Endodermal cell (in vitro differentiated cells): ENCODE data around the gene COA6. TPM values are rescaled to one million over a fixed set of nuclear protein-coding genes. Genes with fewer than 3 reads are reported as not detected.

Experiments
- DNase-seq: peaks from one replicate; pipeline ENCODE4 v3.0.0-alpha.2; 2017
- H3K27ac ChIP-seq: 2 replicates; pipeline ENCODE4 v1.5.1; 2013; ENCODE audit warnings: mild to moderate bottlenecking, low read depth, low read length, moderate library complexity
- H3K27me3 ChIP-seq: 2 replicates; pipeline ENCODE4 v1.6.1; 2013; ENCODE audit warnings: mild to moderate bottlenecking, low read length, moderate library complexity; ENCODE audit not compliant: insufficient read depth, control insufficient read depth, poor library complexity, severe bottlenecking
- H3K36me3 ChIP-seq: 2 replicates; pipeline ENCODE4 v1.7.0; 2013; ENCODE audit warnings: mild to moderate bottlenecking, low read length, moderate library complexity; ENCODE audit not compliant: control insufficient read depth, insufficient read depth
- H3K4me1 ChIP-seq: one replicate; pipeline ENCODE4 v1.7.0; 2013; ENCODE audit warnings: low read length; ENCODE audit not compliant: control insufficient read depth, insufficient read depth
- H3K4me3 ChIP-seq: 2 replicates; pipeline ENCODE4 v1.5.1; 2013; ENCODE audit warnings: mild to moderate bottlenecking, low read length, moderate library complexity
- H3K9ac ChIP-seq: 2 replicates; pipeline ENCODE4 v1.6.1; 2013; ENCODE audit warnings: mild to moderate bottlenecking, low read length, moderate library complexity; ENCODE audit not compliant: poor library complexity, severe bottlenecking; ENCODE audit errors: extremely low read depth
- H3K9me3 ChIP-seq: 2 replicates; pipeline ENCODE4 v1.6.1; 2013; ENCODE audit warnings: mild to moderate bottlenecking, low read length, moderate library complexity; ENCODE audit not compliant: control insufficient read depth
- H3K27ac Mint-ChIP-seq: 2 replicates; pipeline ENCODE4 v1.8.0; 2020; ENCODE audit warnings: mixed read lengths
- H3K27me3 Mint-ChIP-seq: 2 replicates; pipeline ENCODE4 v1.8.0; 2021; ENCODE audit warnings: mild to moderate bottlenecking, mixed read lengths; ENCODE audit not compliant: insufficient read depth
- H3K36me3 Mint-ChIP-seq: 2 replicates; pipeline ENCODE4 v1.8.0; 2020; ENCODE audit warnings: low read depth, mixed read lengths
- H3K4me1 Mint-ChIP-seq: 2 replicates; pipeline ENCODE4 v1.8.0; 2020; ENCODE audit warnings: mixed read lengths
- H3K4me3 Mint-ChIP-seq: 2 replicates; pipeline ENCODE4 v1.8.0; 2020; ENCODE audit warnings: mild to moderate bottlenecking, moderate library complexity, mixed read lengths
- H3K9me3 Mint-ChIP-seq: 2 replicates; pipeline ENCODE4 v1.8.0; 2020; ENCODE audit warnings: mild to moderate bottlenecking, mixed read lengths
- WGBS, 2 experiments: methylation state at CpG; one replicate each; pipeline versions ENCODE4 v1.1.5 to v1.1.7; 2013; ENCODE audit warnings: missing lambda C conversion rate in 2 of 2, mixed read lengths in 1 of 2; ENCODE audit not compliant: insufficient coverage in 1 of 2, insufficient read length in 1 of 2; 5-methylcytosine and 5-hydroxymethylcytosine counted together
- total RNA-seq, 2 donors: library from RNA; stranded (reverse); fragmentation: NEBNext Ultra II Directional in 1 of 2; extraction: Animal tissue kit (Norgen Biotek cat#: 25700) in 1 of 2; gene quantifications; 2 replicates in 1 of 2; 3 replicates in 1 of 2; pipeline ENCODE4 v1.2.1, GENCODE V29; 2021
- TF ChIP-seq, protein P1 (sequence below): fragments of 200-600 bp; sonication (generic); conservative IDR thresholded peaks from 2 replicates; pipeline ENCODE4 v1.5.0; 2021; ENCODE audit warnings: antibody characterized with exemption, mild to moderate bottlenecking

Gene COA6
- total RNA-seq, 2 donors from 2014 or later = 33.9 to 37.4 TPM

DNA sequence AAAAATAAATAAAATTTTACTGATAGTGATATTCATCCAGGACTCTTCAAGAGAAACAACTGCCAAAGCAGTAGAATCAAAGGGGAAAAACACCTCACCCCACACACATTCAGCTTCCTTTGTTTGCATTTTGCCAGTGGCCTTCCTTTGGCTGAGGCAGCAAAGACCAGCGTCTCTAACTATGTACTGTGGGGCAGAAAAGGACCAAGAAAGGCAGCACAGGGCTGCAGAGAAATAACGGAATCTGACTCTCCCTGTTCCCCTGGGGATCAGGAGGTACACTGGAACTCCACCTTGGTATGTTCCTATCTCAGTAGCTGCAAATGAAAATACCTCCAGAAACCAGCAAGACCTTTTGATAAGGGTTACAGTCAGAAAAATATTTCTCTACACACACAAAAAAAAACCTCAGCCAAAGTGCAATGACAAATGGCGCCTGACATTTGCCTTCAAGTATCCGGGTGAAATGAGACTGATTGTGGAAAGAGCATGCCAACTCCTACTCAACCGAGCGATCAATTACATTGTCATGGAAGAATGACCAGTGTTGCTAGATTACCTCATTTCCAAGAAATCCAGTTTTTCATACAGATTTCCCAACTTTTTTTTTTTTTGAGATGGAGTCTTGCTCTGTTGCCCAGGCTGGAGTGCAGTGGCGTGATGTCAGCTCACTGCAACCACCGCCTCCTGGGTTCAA, 54.8 kb downstream of the COA6 start:
- H3K9ac ChIP-seq = no peak overlapping the region
- H3K27me3 ChIP-seq = no peaks in the 10 kb centered on the region
- no peaks in the 10 kb centered on the region for H3K4me1 ChIP-seq
- no peaks in the 10 kb centered on the region for H3K9me3 Mint-ChIP-seq
- peak overlapping the region; percentile 15 for H3K27ac Mint-ChIP-seq
- TF ChIP-seq, protein P1, sequence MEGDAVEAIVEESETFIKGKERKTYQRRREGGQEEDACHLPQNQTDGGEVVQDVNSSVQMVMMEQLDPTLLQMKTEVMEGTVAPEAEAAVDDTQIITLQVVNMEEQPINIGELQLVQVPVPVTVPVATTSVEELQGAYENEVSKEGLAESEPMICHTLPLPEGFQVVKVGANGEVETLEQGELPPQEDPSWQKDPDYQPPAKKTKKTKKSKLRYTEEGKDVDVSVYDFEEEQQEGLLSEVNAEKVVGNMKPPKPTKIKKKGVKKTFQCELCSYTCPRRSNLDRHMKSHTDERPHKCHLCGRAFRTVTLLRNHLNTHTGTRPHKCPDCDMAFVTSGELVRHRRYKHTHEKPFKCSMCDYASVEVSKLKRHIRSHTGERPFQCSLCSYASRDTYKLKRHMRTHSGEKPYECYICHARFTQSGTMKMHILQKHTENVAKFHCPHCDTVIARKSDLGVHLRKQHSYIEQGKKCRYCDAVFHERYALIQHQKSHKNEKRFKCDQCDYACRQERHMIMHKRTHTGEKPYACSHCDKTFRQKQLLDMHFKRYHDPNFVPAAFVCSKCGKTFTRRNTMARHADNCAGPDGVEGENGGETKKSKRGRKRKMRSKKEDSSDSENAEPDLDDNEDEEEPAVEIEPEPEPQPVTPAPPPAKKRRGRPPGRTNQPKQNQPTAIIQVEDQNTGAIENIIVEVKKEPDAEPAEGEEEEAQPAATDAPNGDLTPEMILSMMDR = no peak
- H3K27ac ChIP-seq = no peak overlapping the region
- peaks cover 66% of the 10 kb centered on the region for H3K36me3 Mint-ChIP-seq
- no peaks in the 10 kb centered on the region for H3K4me1 Mint-ChIP-seq
- no peaks in the 10 kb centered on the region for H3K9me3 ChIP-seq
- no peak for DNase-seq
- H3K36me3 ChIP-seq = peaks cover 44% of the 10 kb centered on the region
- H3K27me3 Mint-ChIP-seq = no peaks in the 10 kb centered on the region
- H3K4me3 ChIP-seq = no peak overlapping the region
- no peak overlapping the region for H3K4me3 Mint-ChIP-seq
- 91% methylated on average over 6 to 8 of the region's 8 CpGs for whole genome bisulfite sequencing, 2 experiments

DNA sequence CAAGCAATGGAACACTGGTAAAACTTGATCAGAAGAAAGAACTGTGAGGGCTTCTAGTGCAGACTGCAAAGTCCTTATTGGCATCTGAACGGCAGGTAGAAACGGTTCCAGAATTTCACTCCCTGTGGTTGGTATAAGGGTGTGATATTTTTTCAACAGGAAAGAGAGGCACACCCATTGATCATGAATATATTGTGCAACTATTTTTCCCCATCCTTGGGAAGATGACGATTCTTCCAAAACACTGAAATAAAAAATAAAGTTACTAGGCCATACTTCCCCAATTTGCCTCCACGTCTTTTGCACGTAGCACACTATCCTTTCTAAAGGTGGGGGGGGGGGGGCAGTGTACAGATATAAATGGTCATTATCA, 56.2 kb downstream of the COA6 start:
- Histone ChIP-seq H3K27me3 (no peaks in the 10 kb centered on the region), H3K9me3 (no peaks in the 10 kb centered on the region), H3K4me3 (no peak overlapping the region), H3K4me1 (no peaks in the 10 kb centered on the region), H3K9ac (no peak overlapping the region), H3K36me3 (peaks cover 50% of the 10 kb centered on the region), H3K27ac (no peak overlapping the region)
- no peak for DNase-seq
- Mint-ChIP-seq H3K4me1 (no peaks in the 10 kb centered on the region), H3K4me3 (no peak overlapping the region), H3K27ac (no peak overlapping the region), H3K36me3 (peaks cover 60% of the 10 kb centered on the region), H3K9me3 (no peaks in the 10 kb centered on the region), H3K27me3 (no peaks in the 10 kb centered on the region)
- WGBS, 2 experiments = 91% methylated on average over 3 of the region's 5 CpGs; no CpG with 5 or more reads in 1 of the 2 experiments
- TF ChIP-seq, protein P1 = no peak

DNA sequence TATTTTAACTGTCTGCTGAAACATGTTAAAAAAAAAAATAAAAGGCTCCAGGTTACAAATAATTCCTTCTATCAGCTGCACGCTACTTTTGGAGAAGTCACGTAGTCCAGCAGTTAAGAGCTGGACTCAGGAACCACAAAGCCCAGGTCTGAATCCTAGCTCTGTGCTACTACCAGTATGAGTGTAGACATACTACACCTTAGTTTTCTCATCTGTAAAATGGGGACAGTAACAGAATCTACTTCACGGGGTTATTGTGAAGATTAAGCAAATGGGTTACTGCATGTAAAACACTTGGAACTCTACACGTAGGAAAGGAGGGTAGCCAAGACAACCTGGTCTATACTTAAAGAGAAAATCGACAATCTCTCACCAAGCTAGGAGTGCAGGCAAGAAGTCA, 57.4 kb downstream of the COA6 start:
- Mint-ChIP-seq H3K4me1 (no peaks in the 10 kb centered on the region), H3K27ac (no peak overlapping the region), H3K27me3 (no peaks in the 10 kb centered on the region), H3K9me3 (no peaks in the 10 kb centered on the region), H3K36me3 (peaks cover 58% of the 10 kb centered on the region), H3K4me3 (no peak overlapping the region)
- Histone ChIP-seq H3K9ac (no peak overlapping the region), H3K36me3 (peaks cover 50% of the 10 kb centered on the region), H3K27ac (no peak overlapping the region), H3K27me3 (no peaks in the 10 kb centered on the region), H3K9me3 (no peaks in the 10 kb centered on the region), H3K4me3 (no peak overlapping the region), H3K4me1 (no peaks in the 10 kb centered on the region)
- TF ChIP-seq, protein P1 = no peak
- no peak for DNase-seq
- whole genome bisulfite sequencing, 2 experiments = 91 to 97% methylated on average over 3 to 5 of the region's 5 CpGs
